AG09319 (cell line): ENCODE data around the gene KDM3A.

Experiments used
- DNase-seq: peaks from one replicate; pipeline ENCODE4 v3.0.0-alpha.2; 2010; ENCODE audit warnings: low read depth; ENCODE audit errors: extremely low read depth
- CTCF ChIP-seq: IDR thresholded peaks from 2 replicates; pipeline ENCODE4 v1.5.1; 2011; ENCODE audit warnings: low read depth, mild to moderate bottlenecking, inconsistent platforms, low read length, moderate library complexity

Gene KDM3A

GRCh38 chr2:86416146-86416545 is 25.0 kb upstream of the KDM3A start:
- DNase-seq = no peak
- no peak for TF ChIP-seq CTCF

- no peak for TF ChIP-seq CTCF
These were observed 23.2 kb upstream of the KDM3A start for GRCh38 chr2:86417961-86418360.

GRCh38 chr2:86420913-86421312 is 20.3 kb upstream of the KDM3A start:
- DNase-seq = no peak
- TF ChIP-seq CTCF = no peak

More at GRCh38 chr2:86417961-86418360, 23.2 kb upstream of the KDM3A start:
- DNase-seq = no peak

- no peak for TF ChIP-seq CTCF
- no peak for DNase-seq
These were observed 14.9 kb upstream of the KDM3A start for GRCh38 chr2:86426271-86426670.

GRCh38 chr2:86429335-86429734 is 11.8 kb upstream of the KDM3A start:
- TF ChIP-seq CTCF = no peak
- no peak for DNase-seq

DNA sequence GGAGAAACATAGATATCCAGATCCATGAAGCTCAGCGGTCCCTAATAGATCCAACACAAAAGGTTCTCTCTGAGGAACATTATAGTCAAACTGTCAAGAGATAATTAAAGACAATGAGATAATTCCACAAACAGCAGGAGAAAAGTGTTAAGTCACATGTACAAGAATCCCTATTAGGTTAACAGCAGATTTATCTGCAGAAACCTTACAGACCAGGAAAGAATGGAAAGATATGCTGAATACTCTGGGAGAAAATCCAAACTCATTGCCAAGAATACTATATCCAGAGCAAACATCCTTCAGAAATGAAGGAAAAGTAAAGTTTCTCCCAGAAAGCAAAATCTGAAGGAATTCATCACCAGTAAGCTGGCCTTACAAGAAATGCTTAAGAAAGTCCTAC is 10.8 kb upstream of the KDM3A start:
- TF ChIP-seq CTCF = no peak
- DNase-seq = no peak

GRCh38 chr2:86433137-86433536 is 8.0 kb upstream of the KDM3A start:
- no peak for DNase-seq
- TF ChIP-seq CTCF = no peak
